Measurements from ENCODE around the gene GRAMD1A.
"Not testable (repeated sequence)": the region's sequence is repeated elsewhere in the genome, so short reads cannot be mapped to it uniquely, and the experiment has no call there.

Gene GRAMD1A

DNA sequence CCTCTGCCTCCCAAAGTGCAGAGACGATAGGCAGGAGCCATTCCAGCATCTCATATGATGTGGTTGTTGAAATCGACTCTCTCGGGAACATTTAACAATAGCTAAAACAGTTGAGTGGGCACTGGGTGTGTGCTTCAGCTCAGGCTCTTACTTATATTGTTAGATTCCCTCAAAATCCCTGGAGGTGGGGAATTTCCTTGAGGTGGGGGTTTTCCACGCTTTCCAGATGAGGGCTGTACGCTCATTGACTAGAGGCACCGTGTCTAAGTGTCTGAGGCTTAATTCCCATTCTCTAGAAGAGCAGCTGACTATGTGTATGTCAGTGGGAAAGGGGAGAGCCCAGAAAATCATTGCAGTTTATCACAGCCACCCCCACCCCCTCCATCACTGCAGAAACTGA, 10.8 kb upstream of the GRAMD1A start:
- no peak for DNase-seq (ENCODE audit: low read depth)
- in situ Hi-C loops (cut with HindIII; ENCODE audit: low sequenced_read_pairs) = no loop called here
- H3K4me3 ChIP-seq (ENCODE audit: low read depth, low read length) = no peak overlapping the region
- TF ChIP-seq, protein P1, sequence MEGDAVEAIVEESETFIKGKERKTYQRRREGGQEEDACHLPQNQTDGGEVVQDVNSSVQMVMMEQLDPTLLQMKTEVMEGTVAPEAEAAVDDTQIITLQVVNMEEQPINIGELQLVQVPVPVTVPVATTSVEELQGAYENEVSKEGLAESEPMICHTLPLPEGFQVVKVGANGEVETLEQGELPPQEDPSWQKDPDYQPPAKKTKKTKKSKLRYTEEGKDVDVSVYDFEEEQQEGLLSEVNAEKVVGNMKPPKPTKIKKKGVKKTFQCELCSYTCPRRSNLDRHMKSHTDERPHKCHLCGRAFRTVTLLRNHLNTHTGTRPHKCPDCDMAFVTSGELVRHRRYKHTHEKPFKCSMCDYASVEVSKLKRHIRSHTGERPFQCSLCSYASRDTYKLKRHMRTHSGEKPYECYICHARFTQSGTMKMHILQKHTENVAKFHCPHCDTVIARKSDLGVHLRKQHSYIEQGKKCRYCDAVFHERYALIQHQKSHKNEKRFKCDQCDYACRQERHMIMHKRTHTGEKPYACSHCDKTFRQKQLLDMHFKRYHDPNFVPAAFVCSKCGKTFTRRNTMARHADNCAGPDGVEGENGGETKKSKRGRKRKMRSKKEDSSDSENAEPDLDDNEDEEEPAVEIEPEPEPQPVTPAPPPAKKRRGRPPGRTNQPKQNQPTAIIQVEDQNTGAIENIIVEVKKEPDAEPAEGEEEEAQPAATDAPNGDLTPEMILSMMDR (IDR thresholded peaks at IDR 0.05; ENCODE audit: low read depth, low read length, missing control alignments) = no peak

DNA sequence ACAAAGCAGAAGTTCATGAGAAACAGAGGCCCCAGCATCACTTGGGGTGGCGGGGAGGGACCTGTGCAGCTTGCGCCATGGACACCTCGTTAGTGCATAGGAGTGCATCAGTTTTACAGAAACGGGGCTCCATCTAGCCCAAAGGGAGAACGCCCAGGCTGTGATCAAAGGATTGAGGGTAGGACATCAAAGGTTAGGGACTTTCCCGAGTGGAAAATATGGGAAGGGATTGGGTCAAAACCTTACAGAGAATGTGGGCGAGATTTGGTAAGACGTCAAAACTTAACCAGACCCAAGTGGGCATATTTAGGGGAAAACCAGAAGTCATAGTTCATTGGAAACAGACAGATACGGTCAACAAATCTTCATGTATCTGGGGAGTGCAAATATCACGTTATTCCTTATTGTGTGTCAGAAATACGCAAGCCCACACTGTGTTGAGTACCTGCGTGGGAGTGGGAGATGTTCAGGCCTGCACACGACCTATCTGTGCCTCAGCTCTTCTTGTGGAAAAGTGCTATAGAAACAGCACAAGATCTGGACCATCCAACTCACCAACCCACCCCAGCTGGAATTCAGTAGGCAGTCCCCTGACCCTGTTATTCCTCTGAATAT, 9.4 kb upstream of the GRAMD1A start:
- no peak overlapping the region for H3K4me3 ChIP-seq (ENCODE audit: low read depth, low read length)
- in situ Hi-C loops (cut with HindIII; ENCODE audit: low sequenced_read_pairs) = no loop called here
- DNase-seq (ENCODE audit: low read depth) = no peak

DNA sequence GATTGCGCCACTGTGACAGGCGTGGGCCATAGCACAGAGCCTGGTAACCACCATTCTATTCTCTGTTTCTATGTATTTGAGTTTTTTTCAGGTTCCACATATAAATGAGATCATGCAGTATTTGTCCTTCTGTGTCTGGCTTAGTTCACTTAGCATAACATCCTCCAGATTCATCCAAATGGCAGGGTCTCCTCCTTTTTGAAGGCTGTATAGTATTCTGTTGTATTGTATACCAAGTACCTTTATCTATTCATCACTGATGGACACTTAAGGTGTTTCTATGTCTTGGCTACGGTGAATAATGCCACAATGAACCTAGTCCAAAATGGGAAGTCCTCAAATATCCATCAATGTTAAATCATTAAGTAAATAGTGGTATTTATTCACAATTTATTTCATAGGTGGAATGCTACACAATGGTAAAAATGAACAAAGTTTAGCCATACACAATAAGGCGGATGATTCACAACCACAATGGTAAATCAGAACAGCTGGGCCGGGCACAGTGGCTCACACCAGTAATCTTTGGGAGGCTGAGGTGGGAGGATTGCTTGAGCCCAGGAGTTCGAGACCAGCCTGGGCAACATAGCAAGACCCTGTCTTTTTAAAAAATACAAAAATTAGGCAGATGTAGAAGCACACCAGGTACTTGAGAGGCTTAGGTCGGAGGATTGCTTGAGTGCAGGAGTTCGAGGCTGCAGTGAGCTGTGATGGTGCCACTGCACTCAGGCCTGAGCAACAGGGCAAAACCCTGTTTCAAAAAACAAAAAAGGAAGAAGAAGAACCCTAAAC, 8.4 kb upstream of the GRAMD1A start:
- no peak overlapping the region for H3K4me3 ChIP-seq (ENCODE audit: low read depth, low read length)
- in situ Hi-C loops (cut with HindIII; ENCODE audit: low sequenced_read_pairs) = no loop called here
- DNase-seq (ENCODE audit: low read depth) = no peak
- TF ChIP-seq, protein P1 (IDR thresholded peaks at IDR 0.05; ENCODE audit: low read depth, low read length, missing control alignments) = no peak

More for the DNA sequence above, 9.4 kb upstream of the GRAMD1A start:
- TF ChIP-seq, protein P1 (IDR thresholded peaks at IDR 0.05; ENCODE audit: low read depth, low read length, missing control alignments) = no peak

DNA sequence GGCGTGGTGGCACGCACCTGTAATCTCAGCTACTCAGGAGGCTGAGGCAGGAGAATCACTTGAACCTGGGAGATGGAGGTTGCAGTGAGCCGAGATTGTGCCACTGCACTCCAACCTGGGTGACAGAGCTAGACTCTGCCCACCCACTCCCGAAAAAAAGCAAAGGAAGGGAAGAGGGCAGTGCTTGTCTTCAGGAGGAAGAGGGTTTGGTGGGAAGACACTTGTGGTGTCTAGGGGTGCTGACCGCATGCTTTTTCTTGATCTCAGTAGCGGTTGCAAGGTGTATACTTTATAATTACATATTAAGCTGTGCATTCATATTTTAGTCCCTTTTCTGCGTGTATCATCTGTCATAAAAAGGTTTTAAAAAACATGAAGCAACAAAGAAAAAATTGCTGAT, 7.5 kb upstream of the GRAMD1A start:
- DNase-seq (ENCODE audit: low read depth); H3K4me3 ChIP-seq (ENCODE audit: low read depth, low read length); in situ Hi-C loops (cut with HindIII; ENCODE audit: low sequenced_read_pairs): not testable (repeated sequence)

DNA sequence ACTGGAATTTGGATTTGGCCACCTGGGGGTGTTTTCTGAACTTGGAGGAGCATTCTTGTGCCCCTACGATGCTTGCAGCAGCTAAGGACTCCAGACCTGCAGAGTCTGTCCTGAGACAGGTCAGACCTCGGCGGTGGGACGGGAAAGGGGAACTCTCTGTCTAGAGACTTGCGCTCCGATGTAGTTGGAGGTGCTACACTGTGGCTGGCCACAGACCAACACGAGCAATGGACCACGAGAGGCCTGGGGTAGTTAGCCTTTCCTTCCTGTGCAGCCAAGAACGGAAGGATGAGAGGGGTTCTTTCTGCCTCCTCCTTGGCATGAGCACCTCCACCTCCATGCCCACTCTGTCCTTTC, 5.9 kb upstream of the GRAMD1A start:
- TF ChIP-seq, protein P1 (IDR thresholded peaks at IDR 0.05; ENCODE audit: low read depth, low read length, missing control alignments) = no peak
- no peak for DNase-seq (ENCODE audit: low read depth)
- in situ Hi-C loops (cut with HindIII; ENCODE audit: low sequenced_read_pairs) = no loop called here
- no peak overlapping the region for H3K4me3 ChIP-seq (ENCODE audit: low read depth, low read length)

DNA sequence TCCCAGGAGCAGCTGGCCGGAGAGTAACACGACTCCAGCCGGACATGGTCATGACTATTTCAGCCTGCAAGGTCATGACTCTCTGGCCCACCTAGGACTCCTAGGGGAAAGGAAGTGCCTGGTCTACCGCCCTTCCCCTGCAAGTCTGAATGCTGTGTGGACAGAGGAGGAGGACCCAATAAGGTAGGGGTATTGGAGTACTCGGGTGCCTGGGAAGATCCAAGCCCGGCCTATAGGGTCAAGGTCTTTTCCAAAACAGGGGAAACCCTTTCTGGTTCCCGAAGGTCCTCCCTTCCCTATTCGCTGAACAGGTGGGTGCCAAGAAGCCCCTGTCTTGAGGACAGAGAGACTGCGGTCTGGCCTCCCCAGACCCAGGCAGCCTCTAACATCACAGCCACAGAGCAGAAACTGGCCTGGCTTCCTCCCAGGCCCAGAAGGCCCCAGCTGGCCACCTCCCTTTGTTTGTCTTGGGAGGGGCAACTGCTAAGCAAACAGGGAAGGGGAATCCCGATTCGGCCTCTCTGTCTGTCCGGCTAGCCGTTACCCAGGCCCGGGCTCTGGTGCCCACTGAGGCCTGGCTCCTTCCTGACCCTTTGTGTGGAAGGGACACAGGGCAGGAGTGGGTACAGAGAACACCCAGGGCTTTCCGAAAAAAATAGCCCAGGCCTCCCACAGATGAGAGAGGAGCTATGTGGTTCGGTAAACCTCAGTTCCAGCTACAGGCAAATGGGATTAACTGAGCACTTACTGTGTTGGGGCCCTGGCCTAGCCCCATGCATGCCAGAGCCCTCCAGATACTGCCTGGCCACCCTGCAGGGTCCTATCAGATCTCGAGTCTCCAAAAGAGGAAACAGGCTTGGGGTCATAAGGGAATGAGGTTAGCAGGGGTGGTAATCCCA, 5.2 kb upstream of the GRAMD1A start:
- in situ Hi-C loops (cut with HindIII; ENCODE audit: low sequenced_read_pairs) = no loop called here
- TF ChIP-seq, protein P1 (IDR thresholded peaks at IDR 0.05; ENCODE audit: low read depth, low read length, missing control alignments) = no peak
- DNase-seq (ENCODE audit: low read depth) = no peak
- no peak overlapping the region for H3K4me3 ChIP-seq (ENCODE audit: low read depth, low read length)
